SK-N-SH treated with all-trans-retinoic acid at 6 μM for 48 hours (cell line): ENCODE measurements around the gene DLG2.

Source experiments
- ARNTL ChIP-seq: fragments of 450-650 bp; formaldehyde crosslinking; IDR thresholded peaks from 2 replicates; pipeline ENCODE4 v1.5.0; 2020; ENCODE audit warnings: low read depth, mild to moderate bottlenecking, moderate library complexity, borderline replicate concordance
- CREB5 ChIP-seq: fragments of 250-450 bp; sonication (Bioruptor Pico); IDR thresholded peaks from 2 replicates; pipeline ENCODE4 v1.5.1; 2020; ENCODE audit warnings: low read depth, mild to moderate bottlenecking, moderate library complexity
- GLIS3 ChIP-seq: fragments of 250-450 bp; sonication (Bioruptor Pico); IDR thresholded peaks from 2 replicates; pipeline ENCODE4 v1.5.0; 2020; ENCODE audit warnings: mild to moderate bottlenecking, moderate library complexity
- ISL1 ChIP-seq: fragments of 250-450 bp; sonication (Bioruptor Pico); IDR thresholded peaks from 2 replicates; pipeline ENCODE4 v2.1.2; 2022; ENCODE audit warnings: mild to moderate bottlenecking, moderate library complexity
- OSR1 ChIP-seq: fragments of 250-450 bp; sonication (Bioruptor Pico); IDR thresholded peaks from 2 replicates; pipeline ENCODE4 v1.8.0; 2022; ENCODE audit warnings: moderate library complexity, mild to moderate bottlenecking, inconsistent platforms
- PATZ1 ChIP-seq: fragments of 250-450 bp; sonication (Bioruptor Pico); IDR thresholded peaks from 2 replicates; pipeline ENCODE4 v1.8.0; 2020; ENCODE audit warnings: mild to moderate bottlenecking, moderate library complexity, borderline replicate concordance
- ZFP3 ChIP-seq: fragments of 250-450 bp; sonication (Bioruptor Pico); IDR thresholded peaks from 2 replicates; pipeline ENCODE4 v1.5.0; 2020; ENCODE audit warnings: mild to moderate bottlenecking, moderate library complexity

DNA sequence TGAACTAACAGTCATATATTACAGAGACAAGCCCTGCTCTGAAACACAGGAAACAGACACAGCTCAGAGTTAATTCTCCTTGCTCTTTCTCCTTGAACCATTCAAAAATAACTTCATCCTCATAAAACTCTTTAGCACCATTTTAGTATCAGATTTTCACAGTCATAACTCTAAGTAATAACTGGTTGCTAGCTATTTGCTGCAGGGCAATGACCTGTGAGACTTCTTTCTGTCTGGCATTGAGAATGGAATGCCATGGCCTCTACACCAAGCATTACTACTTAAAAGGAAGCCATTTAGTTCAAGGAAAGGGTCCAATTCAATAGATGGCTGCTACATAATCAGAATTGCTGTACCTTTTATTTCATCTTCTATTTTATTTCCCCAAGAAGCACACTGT, 2154.3 kb downstream of the DLG2 start:
- TF ChIP-seq OSR1 (CRISPR knock-in tag) (no peak), CREB5 (no peak), ZFP3 (CRISPR knock-in tag) (no peak), ARNTL (CRISPR knock-in tag) (no peak), PATZ1 (no peak), GLIS3 (CRISPR knock-in tag) (no peak), ISL1 (CRISPR knock-in tag) (no peak)
